GM21447 (cell line): ENCODE results near the gene PAPPA.
A peak's percentile ranks its signal among the peaks of the same experiment; 100 is the strongest.

Experiments used
- ATAC-seq: cut with Tn5 transposase; IDR thresholded peaks from one replicate; pipeline ENCODE4 v1.9.1; 2021; ENCODE audit not compliant: unreplicated experiment

Gene PAPPA

DNA sequence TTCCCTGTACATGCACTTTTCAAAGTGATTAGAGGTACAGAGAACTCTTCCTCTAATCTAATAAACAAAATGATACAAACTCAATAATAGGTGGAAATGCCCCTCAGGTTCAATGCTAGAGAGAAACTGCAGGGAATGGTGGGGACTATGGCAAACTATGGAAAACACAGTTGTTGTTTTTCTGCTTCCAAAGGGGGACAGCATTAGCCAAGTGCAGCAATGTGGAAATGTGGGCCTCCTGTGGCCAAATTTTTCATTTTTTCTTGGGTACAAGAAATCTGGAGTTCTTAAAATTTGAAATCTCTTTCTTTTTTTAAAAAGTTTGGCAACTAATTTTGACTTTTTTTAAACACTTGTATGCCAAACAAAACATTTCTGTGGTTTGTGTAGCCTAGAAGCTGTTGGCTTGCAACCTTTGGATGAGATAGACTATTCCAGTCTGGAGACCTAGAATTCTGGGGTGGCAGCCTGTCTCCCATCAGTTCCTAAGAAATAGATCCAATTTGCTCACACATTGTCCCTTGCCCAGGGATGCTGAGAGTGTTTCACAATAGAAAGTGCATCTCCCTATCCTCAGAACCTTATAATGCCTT, 218.6 kb downstream of the PAPPA start:
- ATAC-seq: no peak

GRCh38 chr9:116372786-116373185, 219.2 kb downstream of the PAPPA start:
- ATAC-seq: no peak

GRCh38 chr9:116377179-116377798, 223.7 kb downstream of the PAPPA start:
- no peak for ATAC-seq

DNA sequence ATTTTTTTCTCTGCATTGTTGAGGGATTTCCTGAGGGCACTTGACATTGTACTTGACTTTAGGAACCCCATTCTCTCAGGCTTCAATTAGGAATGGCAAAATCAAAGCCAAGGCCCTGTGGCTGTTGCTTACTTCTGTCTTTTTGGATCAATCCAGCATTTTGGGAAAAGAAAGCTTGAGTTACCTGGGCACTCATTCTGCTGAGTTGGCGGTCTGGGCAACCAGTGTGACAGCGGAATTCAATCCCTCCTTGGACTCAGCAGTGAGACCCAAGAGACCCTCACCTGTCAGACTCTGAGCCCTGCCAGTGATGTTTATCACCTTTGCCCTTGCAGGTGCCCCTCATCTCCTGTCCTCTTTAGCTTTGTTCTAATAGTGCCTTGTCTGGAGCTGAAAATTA, 225.3 kb downstream of the PAPPA start:
- ATAC-seq: no peak

GRCh38 chr9:116379821-116380220, 226.2 kb downstream of the PAPPA start:
- ATAC-seq: no peak

- ATAC-seq: no peak
Measured at GRCh38 chr9:116380496-116380995, 227.0 kb downstream of the PAPPA start.

GRCh38 chr9:116381350-116381749, 227.8 kb downstream of the PAPPA start:
- no peak for ATAC-seq

GRCh38 chr9:116382053-116382452, 228.5 kb downstream of the PAPPA start:
- no peak for ATAC-seq

GRCh38 chr9:116383133-116383532, 229.5 kb downstream of the PAPPA start:
- no peak for ATAC-seq

GRCh38 chr9:116383936-116384335, 230.3 kb downstream of the PAPPA start:
- no peak for ATAC-seq

GRCh38 chr9:116387934-116388698, 234.5 kb downstream of the PAPPA start:
- peak; percentile 55 for ATAC-seq

GRCh38 chr9:116389541-116390302, 236.1 kb downstream of the PAPPA start:
- no peak for ATAC-seq

DNA sequence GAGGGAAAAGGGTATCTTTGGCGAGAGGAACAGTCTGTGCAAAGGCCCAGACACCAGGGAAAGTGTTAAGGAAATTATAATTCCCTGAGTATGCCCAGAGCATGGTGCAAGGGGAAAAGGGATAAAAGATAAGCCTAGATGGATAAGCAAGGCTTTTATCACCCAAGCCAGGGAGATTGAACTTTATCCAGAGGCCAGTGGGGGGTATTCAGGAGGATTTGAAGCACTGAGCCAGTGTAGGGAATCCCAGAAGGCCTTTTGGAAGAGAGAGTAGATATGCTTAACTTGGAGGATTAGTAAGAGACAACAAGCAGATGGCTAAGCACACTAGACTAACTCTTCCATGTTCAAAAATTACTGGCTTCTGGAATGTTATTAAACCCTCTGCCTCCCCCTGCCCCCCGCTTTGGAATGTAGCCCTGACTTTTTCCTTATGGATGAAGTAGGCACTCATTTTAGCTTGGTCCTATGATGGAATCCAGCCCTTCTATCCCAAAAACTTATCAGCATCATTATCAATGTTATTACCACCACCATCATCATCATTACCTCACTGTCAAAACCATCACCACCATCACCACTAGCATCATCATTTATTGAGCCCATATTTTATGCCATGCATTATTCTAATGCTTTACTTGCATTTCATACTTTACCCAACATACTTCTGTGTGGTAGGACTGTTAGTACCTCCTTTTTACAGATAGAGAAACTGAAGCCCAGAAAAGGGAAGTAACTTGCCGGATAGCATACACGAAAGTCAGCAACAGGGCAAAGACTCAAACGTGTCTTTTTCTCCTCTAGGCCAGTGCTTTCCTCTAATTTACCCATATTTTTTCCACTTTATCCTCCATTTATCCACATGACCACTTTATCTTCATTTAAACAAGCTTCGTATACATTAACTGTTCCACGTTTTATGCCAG, 237.0 kb downstream of the PAPPA start:
- ATAC-seq: peak; percentile 78

DNA sequence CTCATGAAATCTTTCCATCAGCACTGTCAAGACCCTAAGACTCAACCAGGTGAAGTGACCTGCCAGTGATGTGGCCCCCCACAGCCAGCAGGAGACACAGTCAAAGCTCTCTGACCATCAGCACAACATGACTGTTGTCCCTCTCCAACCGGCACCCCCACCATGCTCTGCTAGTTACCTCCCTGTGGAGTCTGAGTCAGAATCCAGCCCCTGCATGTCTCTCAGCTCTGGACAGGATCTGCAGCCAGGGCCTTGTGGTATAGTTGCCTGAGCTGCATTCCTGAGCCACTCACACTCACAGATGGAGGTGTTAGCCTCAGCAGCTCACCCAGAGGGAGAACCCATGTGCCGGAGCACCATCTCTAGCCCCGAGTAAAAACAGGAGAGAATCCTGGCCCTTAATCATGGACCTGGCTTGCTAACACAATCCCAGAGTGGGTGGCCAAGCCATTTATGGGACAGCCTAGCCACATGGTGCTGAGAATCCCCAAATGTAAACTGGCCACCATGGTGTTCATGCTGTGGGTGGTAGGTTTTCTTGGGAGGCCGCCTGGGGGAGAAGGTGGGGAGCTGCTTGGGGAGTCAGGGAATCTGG, 237.8 kb downstream of the PAPPA start:
- ATAC-seq: no peak

DNA sequence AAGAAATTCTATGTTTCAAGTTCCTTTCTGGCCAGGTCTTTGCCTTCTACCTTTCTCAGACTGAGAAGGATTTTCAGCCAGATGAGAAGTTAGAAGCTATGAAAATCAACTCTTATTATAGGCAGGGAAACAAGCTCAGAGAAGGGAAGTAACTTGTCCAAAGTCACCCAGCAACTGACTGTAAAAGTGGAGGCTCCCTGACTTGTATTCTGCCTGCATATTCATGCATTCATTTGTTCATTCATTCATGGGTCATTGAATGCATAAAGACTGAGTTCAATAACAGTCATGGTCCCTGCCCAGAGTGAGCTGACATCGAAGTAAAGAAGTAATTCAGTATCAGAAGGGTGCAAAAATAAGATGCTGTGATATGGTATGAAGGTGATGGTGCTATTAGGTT, 239.6 kb downstream of the PAPPA start:
- no peak for ATAC-seq

GRCh38 chr9:116394070-116394469, 240.5 kb downstream of the PAPPA start:
- no peak for ATAC-seq

GRCh38 chr9:116394894-116395698, 241.5 kb downstream of the PAPPA start:
- no peak for ATAC-seq

DNA sequence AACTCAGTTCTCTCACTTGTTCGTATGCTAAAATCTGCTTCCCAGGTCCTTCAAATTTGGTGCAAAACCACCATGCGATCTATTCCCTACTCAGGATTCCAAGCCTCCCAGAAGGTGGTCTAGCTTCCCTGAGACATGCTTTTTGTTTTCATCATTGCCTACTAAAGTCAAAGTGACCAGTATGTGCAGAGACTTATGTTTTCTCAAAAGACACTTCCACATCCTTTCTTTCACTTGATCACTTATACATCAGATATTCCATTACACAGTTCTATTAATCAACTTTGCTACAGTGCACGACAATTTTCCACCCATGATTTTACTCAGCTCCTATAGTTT, 242.1 kb downstream of the PAPPA start:
- no peak for ATAC-seq

DNA sequence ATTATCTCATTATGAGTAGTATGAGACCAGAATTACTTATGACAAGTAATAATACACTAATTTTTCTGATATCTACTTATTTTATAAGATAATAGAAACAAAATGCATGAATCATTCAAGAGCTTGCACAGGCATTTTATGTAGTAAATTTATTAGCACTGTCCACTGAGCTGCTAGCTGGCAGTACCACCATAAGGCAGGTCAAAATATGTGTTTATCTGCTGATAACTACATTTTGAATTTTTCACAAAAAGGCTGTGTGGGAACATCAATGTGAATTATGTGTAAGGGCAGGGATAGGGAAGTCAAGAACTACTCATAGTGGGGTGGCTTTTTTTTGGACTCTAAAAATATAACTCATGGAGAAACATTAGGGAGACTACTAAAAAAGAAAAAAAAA, 249.6 kb downstream of the PAPPA start:
- no peak for ATAC-seq
